GM18517 (cell line): Measurements from ENCODE around the gene LARP4B.

Source experiments
- ATAC-seq: cut with Tn5 transposase; IDR thresholded peaks from one replicate; pipeline ENCODE4 v1.9.1; 2021; ENCODE audit warnings: mild to moderate bottlenecking, moderate library complexity; ENCODE audit not compliant: unreplicated experiment

LARP4B gene

GRCh38 chr10:926075-926698, 5.3 kb downstream of the LARP4B start:
- ATAC-seq: no peak

GRCh38 chr10:924524-924859, 7.0 kb downstream of the LARP4B start:
- no peak for ATAC-seq

- ATAC-seq: no peak
These were observed 7.5 kb downstream of the LARP4B start for GRCh38 chr10:923844-924523.

GRCh38 chr10:921471-922414, 9.8 kb downstream of the LARP4B start:
- ATAC-seq: no peak

GRCh38 chr10:920450-920849, 11.1 kb downstream of the LARP4B start:
- no peak for ATAC-seq

GRCh38 chr10:919481-919880, 12.0 kb downstream of the LARP4B start:
- no peak for ATAC-seq

GRCh38 chr10:917999-918398, 13.5 kb downstream of the LARP4B start:
- no peak for ATAC-seq

GRCh38 chr10:917416-917720, 14.1 kb downstream of the LARP4B start:
- no peak for ATAC-seq

- no peak for ATAC-seq
These were observed 14.6 kb downstream of the LARP4B start for GRCh38 chr10:916716-917415.

- ATAC-seq: no peak
These were observed 21.7 kb downstream of the LARP4B start for GRCh38 chr10:909831-910230.

GRCh38 chr10:905972-906371, 25.5 kb downstream of the LARP4B start:
- no peak for ATAC-seq

GRCh38 chr10:905503-905902, 26.0 kb downstream of the LARP4B start:
- ATAC-seq: no peak

GRCh38 chr10:904403-904802, 27.1 kb downstream of the LARP4B start:
- ATAC-seq: no peak

- ATAC-seq: no peak
These were observed 33.4 kb downstream of the LARP4B start for GRCh38 chr10:898141-898540.

- no peak for ATAC-seq
These were observed 34.5 kb downstream of the LARP4B start for GRCh38 chr10:896982-897381.

- ATAC-seq: no peak
These were observed 36.2 kb downstream of the LARP4B start for GRCh38 chr10:895324-895723.

GRCh38 chr10:878895-879294, 52.6 kb downstream of the LARP4B start:
- ATAC-seq: no peak

GRCh38 chr10:878333-878759, 53.2 kb downstream of the LARP4B start:
- ATAC-seq: no peak

- no peak for ATAC-seq
These were observed 55.1 kb downstream of the LARP4B start for GRCh38 chr10:876438-876837.

- ATAC-seq: no peak
These were observed 58.5 kb downstream of the LARP4B start for GRCh38 chr10:873020-873419.

- ATAC-seq: no peak
These were observed 59.5 kb downstream of the LARP4B start for GRCh38 chr10:871951-872403.
